ENCODE data around the gene PTPN1.
"Not testable (repeated sequence)": the region's sequence is repeated elsewhere in the genome, so short reads cannot be mapped to it uniquely, and the experiment has no call there.

Gene PTPN1

GRCh38 chr20:50535162-50535561 lies 25.0 kb downstream of the PTPN1 start:
- no peak for DNase-seq

- DNase-seq: no peak
Observed at GRCh38 chr20:50536333-50536732, 26.1 kb downstream of the PTPN1 start.

- DNase-seq: no peak
Observed at GRCh38 chr20:50537546-50538201, 27.5 kb downstream of the PTPN1 start.

GRCh38 chr20:50538276-50538675 lies 28.1 kb downstream of the PTPN1 start:
- no peak for DNase-seq

DNA sequence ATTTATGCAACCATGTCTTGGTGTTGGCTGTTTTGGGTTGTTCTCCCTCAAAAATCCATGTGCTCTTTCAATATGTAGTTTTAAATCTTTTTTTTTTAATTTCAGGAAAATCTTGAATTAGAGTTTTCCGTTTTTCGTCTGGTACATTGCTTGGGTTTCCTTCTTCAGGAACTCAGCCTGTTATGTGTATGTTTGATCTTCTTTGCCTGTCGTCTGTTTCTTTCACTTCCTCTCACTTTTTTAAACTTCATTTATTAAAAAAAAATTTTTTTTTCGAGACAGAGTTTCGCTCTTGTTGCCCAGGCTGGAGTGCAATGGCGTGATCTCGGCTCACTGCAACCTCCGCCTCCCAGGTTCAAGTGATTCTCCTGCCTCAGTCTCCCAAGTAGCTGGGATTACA lies 29.6 kb downstream of the PTPN1 start:
- not testable (repeated sequence) for DNase-seq

DNA sequence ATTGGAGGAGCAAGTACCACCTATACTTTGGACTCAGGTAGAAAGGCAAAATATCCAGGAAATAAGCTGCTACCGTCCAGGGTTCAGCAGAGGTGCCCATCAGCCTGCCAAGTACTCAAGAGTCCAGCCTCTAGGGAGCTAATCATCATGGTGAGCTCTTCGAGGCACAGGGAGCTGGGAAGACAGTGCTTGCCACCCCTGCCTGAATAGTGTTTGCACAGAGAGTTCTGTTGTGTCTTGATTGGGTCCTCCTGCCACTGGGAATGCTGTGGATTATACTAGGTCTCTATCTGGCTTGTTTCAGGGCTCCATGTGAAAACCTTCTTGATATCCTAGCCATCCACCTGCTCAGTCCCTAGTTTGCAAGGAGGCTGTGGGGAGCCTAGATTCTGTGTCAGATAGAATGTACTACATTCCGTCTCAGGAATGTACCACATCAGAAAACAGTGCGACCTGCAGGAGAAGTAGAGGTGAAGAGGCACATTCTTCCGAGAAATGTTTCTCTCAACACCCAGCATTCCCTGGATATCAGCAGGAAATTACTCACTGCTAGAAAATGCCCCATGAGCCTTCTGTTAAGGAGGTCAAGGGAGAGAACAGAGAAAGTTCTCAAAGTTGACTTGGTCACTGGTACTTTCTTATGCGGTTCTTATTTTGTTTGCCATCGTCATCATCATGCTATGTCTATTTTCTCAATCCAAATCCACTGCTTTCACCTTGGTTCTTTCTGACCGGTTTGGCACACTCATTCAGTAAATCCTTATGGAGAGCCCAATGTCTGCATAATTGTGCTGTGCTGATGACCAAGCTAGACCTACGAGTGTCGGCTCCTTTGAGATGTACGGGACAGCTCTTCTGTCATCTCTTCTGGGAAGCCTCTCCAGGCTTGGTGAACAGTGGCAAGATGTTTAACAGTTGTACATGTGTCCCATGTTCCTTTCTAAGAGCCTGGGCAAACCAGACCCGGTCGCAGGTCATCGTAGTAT lies 30.7 kb downstream of the PTPN1 start:
- no peak for DNase-seq

- DNase-seq: no peak
Observed at GRCh38 chr20:50541606-50542041, 31.4 kb downstream of the PTPN1 start.

DNA sequence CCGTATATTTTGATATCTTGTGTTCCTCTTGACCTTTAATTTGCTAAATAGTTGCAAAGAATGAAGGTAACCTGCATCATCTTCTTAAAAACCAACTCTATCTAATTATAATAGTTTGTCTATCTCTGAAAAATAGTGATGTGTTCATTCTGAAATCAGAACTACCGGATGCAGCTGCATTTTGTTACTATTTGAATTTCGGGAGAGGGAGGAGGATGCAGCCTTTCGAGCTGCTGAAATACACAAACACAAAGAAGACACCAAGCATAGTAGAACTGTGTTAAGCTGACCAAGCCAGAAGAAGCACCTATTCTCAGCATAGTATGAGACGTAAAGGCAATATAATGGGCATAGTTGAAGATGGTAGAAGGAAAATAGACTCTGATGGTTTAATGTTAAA lies 33.1 kb downstream of the PTPN1 start:
- DNase-seq: no peak

DNA sequence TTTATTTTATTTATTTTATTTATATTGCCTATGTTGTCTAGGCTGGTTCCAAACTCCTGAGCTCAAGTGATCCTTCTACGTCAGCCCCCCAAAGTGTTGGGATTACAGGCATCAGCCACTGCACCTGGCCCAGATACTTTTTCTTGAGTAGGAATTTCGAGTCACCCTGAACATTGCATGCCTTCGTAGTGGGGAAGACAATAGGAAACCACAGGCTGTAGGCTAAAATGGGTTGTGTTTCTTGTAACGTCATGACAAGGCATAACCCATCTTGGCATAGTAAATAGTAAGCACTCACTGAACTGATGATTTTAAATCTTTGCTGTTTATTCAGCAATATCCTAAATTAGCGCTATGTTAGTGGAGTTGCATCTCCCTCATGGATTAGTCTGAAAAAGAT lies 34.9 kb downstream of the PTPN1 start:
- DNase-seq: no peak

DNA sequence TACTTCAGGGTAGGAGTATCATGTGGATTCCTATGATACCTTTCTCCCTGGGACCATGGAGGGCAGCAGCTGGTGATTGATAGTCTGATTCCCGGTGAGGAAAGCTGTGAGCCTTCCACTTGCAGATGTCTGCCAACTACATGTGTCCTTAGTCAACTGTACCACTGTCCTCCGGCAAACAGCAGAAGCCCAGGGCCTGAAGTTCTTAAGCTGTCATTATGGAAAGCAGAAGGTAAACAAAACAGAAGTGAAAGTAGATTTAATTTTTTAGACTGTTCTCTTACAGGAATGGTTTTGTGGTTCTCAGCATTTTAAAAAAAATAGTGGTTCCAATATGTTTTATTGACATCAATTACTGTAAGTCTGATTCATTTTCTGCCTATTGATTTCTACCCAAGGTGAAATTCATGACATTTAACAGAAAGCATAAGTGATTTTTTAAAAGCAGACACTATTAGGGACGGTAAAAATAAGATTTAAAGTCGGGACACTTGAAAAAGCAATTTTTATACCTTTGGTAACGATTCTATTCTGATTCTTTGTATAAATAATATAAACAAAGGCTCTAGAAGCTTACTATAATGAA lies 36.6 kb downstream of the PTPN1 start:
- DNase-seq: peak; percentile 32

- DNase-seq: no peak
Observed at GRCh38 chr20:50547964-50548363, 37.8 kb downstream of the PTPN1 start.

GRCh38 chr20:50548396-50548795 lies 38.2 kb downstream of the PTPN1 start:
- DNase-seq: no peak

- no peak for DNase-seq
Observed at GRCh38 chr20:50550531-50550930, 40.3 kb downstream of the PTPN1 start.

DNA sequence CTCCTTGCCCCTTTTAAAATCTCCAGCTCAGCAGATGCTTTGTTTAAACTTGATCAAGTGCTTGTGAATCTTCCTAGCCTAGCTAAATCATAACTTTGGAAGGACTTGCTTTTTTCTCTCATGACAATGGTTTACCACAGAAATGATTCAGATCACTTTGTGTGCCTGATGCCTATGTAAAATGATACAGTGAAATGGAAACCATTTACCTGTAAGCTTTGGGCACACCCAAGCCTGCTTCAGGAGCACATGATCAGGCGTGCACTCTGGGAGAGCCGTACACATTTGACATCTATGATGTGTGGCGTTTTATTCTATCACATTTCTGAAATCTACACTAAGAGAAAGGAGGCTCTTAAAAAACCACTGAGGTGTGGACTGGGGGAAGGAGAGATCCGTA lies 41.1 kb downstream of the PTPN1 start:
- DNase-seq: no peak

DNA sequence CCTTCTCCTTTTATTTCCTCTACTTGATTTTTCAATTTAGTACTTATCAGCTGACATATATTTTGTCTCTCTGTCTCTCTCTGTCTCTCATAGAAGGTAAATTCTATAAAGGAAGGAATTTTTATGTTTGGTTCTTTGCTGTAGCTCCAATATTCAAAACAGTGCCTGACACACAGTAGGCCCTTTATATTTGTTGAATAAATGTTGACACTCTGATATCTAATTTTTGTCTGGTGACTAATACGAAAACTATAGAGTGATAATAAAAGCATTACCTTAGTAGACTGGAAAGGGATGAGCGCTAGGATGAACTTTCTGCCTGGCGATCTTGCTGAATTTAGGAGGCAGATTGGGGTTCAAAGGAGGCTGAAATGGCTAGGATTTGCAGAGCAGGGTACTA lies 42.8 kb downstream of the PTPN1 start:
- no peak for DNase-seq

GRCh38 chr20:50554694-50555579 lies 44.8 kb downstream of the PTPN1 start:
- DNase-seq: peak; percentile 25

- no peak for DNase-seq
Observed at GRCh38 chr20:50555662-50556061, 45.5 kb downstream of the PTPN1 start.

DNA sequence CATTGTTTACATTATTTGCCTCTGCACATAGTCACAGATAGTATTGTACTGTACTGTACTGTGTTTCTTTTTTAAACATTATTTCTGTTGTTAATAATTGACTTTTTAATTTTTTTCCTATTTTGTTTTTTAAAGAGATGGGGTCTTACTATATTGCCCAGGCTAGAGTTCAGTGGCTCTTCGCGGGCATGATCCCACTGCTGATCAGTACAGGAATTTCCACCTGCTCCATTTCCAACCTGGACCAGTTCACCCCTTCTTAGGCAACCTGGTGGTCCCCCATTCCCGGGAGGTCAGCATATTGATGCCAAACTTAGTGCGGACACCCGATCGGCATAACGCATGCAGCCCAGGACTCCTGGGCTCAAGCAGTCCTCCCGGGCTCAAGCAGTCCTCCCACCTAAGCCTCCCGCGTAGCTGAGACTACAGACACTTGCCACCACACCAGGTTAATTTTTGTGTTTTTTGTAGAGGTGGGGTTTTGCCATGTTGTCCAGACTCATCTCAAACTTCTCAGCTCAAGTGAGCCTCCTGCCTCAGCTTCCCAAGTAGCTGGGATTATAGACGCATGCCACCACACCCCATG lies 47.5 kb downstream of the PTPN1 start:
- no peak for DNase-seq

GRCh38 chr20:50558483-50558925 lies 48.3 kb downstream of the PTPN1 start:
- no peak for DNase-seq

DNA sequence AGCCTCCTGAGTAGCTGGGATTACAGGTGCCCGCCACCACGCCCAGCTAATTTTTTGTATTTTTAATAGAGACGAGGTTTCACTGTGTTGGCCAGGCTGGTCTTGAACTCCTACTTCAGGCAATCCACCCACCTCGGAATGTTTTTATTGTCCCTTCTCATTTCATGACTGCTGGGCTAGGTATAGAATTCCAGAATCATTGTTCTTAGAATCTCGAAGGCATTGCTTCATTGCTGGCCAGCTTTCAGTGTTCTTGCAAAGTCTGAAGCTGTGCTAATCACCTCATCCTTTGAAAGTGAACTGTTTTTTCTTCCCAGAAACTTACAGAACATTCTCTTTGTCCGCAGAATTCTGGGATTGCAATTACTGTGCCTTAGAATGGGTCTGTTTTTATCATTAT lies 49.0 kb downstream of the PTPN1 start:
- no peak for DNase-seq

- no peak for DNase-seq
Observed at GRCh38 chr20:50559856-50560638, 49.9 kb downstream of the PTPN1 start.

Measured in stimulated activated CD4-positive, alpha-beta T cell treated with anti-CD3 and anti-CD28 coated beads, Interleukin-4, amount 100 ng/mL, for 24 hours (primary cell).